ENCODE results near the gene TMEM208.
A peak's percentile ranks its signal among the peaks of the same experiment; 100 is the strongest.

Gene TMEM208

DNA sequence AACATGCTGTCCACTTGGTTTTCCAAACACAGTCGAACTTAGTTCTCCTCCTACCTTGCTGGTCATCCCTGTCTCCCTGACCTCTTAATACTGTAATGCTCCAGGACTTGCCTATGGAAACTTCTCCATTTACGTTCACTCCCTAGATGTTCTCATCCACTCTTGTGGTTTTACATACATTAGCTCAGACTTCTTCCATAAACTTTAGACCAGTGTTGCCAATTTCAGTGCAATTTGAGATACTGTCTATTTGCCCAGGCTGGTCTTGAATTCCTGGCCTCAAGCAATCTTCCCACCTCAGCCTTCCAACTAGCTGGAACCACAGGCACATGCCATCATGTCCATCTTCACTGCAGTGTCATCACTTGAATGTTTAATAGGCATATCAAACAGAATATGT, 44.6 kb upstream of the TMEM208 start:
- ChIA-PET POLR2A (ENCODE audit: low non-redundant PET) (interaction anchor here (1.3 kb wide), 1 partner anchor 11 kb away, joined by 3 read pairs; no protein-coding TSS in a partner anchor), CTCF (no interaction called here)
- peak overlapping the region; percentile 98 for H3K27ac ChIP-seq
- DNase-seq (ENCODE audit: low spot score), result no peak
- TF ChIP-seq CTCF (conservative IDR thresholded peaks at IDR 0.05; ENCODE audit: low read depth), result no peak

DNA sequence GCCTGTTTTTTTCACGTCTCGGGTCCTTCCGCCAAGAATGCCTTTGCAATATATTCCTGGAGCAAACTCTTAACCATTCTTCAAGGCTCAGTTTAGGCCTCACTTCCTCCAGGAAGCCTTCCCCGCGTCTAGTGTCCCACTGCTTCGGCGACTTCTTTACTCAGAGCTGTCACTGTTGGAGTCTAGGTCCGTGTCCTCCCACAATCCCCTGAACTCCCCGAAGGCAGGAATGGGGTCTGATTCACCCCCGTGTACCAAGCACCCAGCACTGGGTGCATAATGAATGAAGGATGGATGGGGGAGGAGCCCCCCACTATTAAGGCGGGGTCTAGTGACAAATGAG, 43.7 kb upstream of the TMEM208 start:
- H3K27ac ChIP-seq, result peak overlapping the region; percentile 95
- CTCF ChIA-PET, result interaction anchor here (0.5 to 1.0 kb wide), 2 partner anchors 28 to 113 kb away, joined by 3 to 6 read pairs; no protein-coding TSS in a partner anchor

GRCh38 chr16:67183627-67184452, 43.1 kb upstream of the TMEM208 start, which contains the start of gene MATCAP1:
MATCAP1 (minus strand) TSS chr16:67183963; CDS start chr16:67180610, 3,353 bp downstream.
- TF ChIP-seq CTCF (conservative IDR thresholded peaks at IDR 0.05; ENCODE audit: low read depth), result no peak
- ChIA-PET POLR2A (ENCODE audit: low non-redundant PET) (no interaction called here), CTCF (interaction anchor here (0.5 to 2.0 kb wide), 7 partner anchors 14 to 967 kb away, joined by 3 to 9 read pairs (median 4); no protein-coding TSS in a partner anchor)
- H3K27ac ChIP-seq, result peak within 1 kb of the TSS; percentile 95
- peak; percentile 99 for DNase-seq (ENCODE audit: low spot score)

More for the DNA sequence above, 43.7 kb upstream of the TMEM208 start:
- no peak for TF ChIP-seq CTCF (conservative IDR thresholded peaks at IDR 0.05; ENCODE audit: low read depth)
- POLR2A ChIA-PET (ENCODE audit: low non-redundant PET), result no interaction called here
- DNase-seq (ENCODE audit: low spot score), result no peak

DNA sequence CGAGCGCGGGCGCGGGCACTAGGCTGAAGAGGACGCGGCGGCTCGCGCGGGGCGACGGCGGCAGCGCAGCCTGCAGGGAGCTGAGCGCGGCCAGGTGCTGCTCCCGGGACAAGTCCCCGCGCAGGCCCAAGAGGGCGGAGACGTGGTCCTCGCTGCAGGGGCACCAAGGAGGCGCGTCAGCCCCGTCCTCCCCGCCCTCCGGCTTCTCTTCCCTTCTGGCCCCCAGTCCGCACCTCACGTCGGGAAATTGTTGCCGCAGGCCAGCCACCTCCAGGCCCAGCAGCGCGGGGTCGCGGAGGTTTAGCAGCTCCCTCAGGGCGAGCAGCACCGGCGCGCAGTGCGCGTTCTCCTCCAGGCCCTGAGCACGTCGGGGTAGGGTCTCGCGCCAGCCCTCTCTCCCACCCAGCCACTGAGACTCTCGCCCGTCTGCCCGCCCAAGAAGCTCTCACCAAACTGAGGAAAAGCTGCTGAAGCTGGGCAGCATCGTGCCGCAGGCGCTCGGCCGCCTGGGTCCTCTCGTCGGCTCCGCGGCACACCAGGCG, 42.4 kb upstream of the TMEM208 start:
- peak overlapping the region; percentile 95 for H3K27ac ChIP-seq
- ChIA-PET CTCF (interaction anchor here (0.6 to 2.0 kb wide), 14 partner anchors 9 to 966 kb away, joined by 3 to 9 read pairs (median 4); partner anchors contain the start of genes NOL3 and TMEM208), POLR2A (ENCODE audit: low non-redundant PET) (no interaction called here)
- DNase-seq (ENCODE audit: low spot score), result no peak
- TF ChIP-seq CTCF (conservative IDR thresholded peaks at IDR 0.05; ENCODE audit: low read depth), result no peak

GRCh38 chr16:67184995-67185650, 41.8 kb upstream of the TMEM208 start:
- CTCF ChIA-PET, result interaction anchor here (0.6 to 2.0 kb wide), 15 partner anchors 9 to 965 kb away, joined by 3 to 9 read pairs (median 4); partner anchors contain the start of genes NOL3, TMEM208 and TRADD
- peak; percentile 70 for DNase-seq (ENCODE audit: low spot score)
- POLR2A ChIA-PET (ENCODE audit: low non-redundant PET), result no interaction called here
- peak; percentile 86 for TF ChIP-seq CTCF (conservative IDR thresholded peaks at IDR 0.05; ENCODE audit: low read depth)
- peak overlapping the region; percentile 95 for H3K27ac ChIP-seq

DNA sequence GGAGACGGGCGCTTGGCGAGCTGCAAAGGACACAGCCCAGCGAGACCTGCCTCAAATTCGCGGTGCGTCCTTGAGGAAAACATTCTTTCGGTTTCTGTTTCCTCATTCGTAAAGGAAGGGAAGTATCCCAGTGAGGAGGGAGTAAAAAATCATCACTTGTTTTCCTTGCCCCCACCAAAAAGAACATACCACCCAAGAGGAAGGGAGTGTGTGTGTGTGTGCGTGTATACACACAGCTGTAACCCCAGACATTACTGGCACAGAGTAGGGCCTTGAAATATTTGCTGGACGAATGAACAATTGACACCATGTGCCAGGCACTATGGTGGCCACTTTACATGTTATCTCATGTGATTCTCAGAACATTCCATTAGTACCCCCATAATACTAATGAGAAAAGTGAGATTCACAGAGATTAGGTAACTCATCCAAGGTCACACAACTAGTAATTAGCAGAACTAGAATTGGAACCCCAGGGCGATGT, 41.2 kb upstream of the TMEM208 start:
- H3K27ac ChIP-seq, result peak overlapping the region; percentile 95; the same call in 1 of the 2 replicates
- POLR2A ChIA-PET (ENCODE audit: low non-redundant PET), result no interaction called here
- CTCF ChIA-PET, result interaction anchor here (0.6 to 2.0 kb wide), 9 partner anchors 10 to 232 kb away, joined by 3 to 9 read pairs (median 6); partner anchors contain the start of genes NOL3, TMEM208 and TRADD
- TF ChIP-seq CTCF (conservative IDR thresholded peaks at IDR 0.05; ENCODE audit: low read depth), result peak; percentile 50
- no peak for DNase-seq (ENCODE audit: low spot score)

Measured in RWPE1 (cell line).